Stimulated activated CD8-positive, alpha-beta memory T cell treated with anti-CD3 and anti-CD28 coated beads, Interleukin-15, amount 100 ng/mL, for 1 hour (primary cell): ENCODE measurements around the gene DBH.

Experiments used
- DNase-seq: peaks from one replicate; pipeline ENCODE4 v3.0.0-alpha.2; 2020; ENCODE audit warnings: low read depth

The DBH gene

GRCh38 chr9:133643978-133644760 lies 8.0 kb downstream of the DBH start:
- no peak for DNase-seq

- DNase-seq, result no peak
Measured at GRCh38 chr9:133645021-133645765, 9.0 kb downstream of the DBH start.

GRCh38 chr9:133647148-133647547 lies 11.0 kb downstream of the DBH start:
- DNase-seq, result no peak

- DNase-seq, result no peak
Measured at GRCh38 chr9:133647765-133648469, 11.8 kb downstream of the DBH start.

GRCh38 chr9:133649194-133649593 lies 13.0 kb downstream of the DBH start:
- no peak for DNase-seq

- DNase-seq, result no peak
Measured at GRCh38 chr9:133650026-133650425, 13.9 kb downstream of the DBH start.

- no peak for DNase-seq
Measured at GRCh38 chr9:133653638-133654037, 17.5 kb downstream of the DBH start.

GRCh38 chr9:133654736-133655657 lies 18.8 kb downstream of the DBH start:
- DNase-seq, result no peak

- no peak for DNase-seq
Measured at GRCh38 chr9:133655701-133656100, 19.5 kb downstream of the DBH start.

- no peak for DNase-seq
Measured at GRCh38 chr9:133656211-133657119, 20.3 kb downstream of the DBH start.

- no peak for DNase-seq
Measured at GRCh38 chr9:133657120-133657661, 21.0 kb downstream of the DBH start.

- no peak for DNase-seq
Measured at GRCh38 chr9:133658442-133659431, 22.6 kb downstream of the DBH start.

GRCh38 chr9:133659516-133659915 lies 23.4 kb downstream of the DBH start:
- no peak for DNase-seq

- DNase-seq, result no peak
Measured at GRCh38 chr9:133661846-133662540, 25.8 kb downstream of the DBH start.

- no peak for DNase-seq
Measured at GRCh38 chr9:133664173-133665050, 28.2 kb downstream of the DBH start.

- no peak for DNase-seq
Measured at GRCh38 chr9:133665096-133665495, 28.9 kb downstream of the DBH start.

- DNase-seq, result no peak
Measured at GRCh38 chr9:133665535-133665934, 29.4 kb downstream of the DBH start.
